Measurements from ENCODE around the gene DNASE1L3. TPM values are rescaled to one million over a fixed set of nuclear protein-coding genes. Genes with fewer than 3 reads are reported as not detected.
A peak's percentile ranks its signal among the peaks of the same experiment; 100 is the strongest.
"Not testable (repeated sequence)": the region's sequence is repeated elsewhere in the genome, so short reads cannot be mapped to it uniquely, and the experiment has no call there.

The DNASE1L3 gene, protein sequence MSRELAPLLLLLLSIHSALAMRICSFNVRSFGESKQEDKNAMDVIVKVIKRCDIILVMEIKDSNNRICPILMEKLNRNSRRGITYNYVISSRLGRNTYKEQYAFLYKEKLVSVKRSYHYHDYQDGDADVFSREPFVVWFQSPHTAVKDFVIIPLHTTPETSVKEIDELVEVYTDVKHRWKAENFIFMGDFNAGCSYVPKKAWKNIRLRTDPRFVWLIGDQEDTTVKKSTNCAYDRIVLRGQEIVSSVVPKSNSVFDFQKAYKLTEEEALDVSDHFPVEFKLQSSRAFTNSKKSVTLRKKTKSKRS
- total RNA-seq (2014; rRNA removed; shearing (Covaris generic)), result not detected in 2 replicates
- polyA plus RNA-seq (2014; cell fraction: nucleus; rRNA removed), result not detected in 2 replicates

GRCh38 chr3:58210761-58211460 lies at the start of gene DNASE1L3:
TSS of gene DNASE1L3 (minus strand) at chr3:58210972. CDS start at chr3:58210906, 66 bp downstream.
- no peak for DNase-seq (ENCODE audit: extremely low read depth, low read depth)

DNA sequence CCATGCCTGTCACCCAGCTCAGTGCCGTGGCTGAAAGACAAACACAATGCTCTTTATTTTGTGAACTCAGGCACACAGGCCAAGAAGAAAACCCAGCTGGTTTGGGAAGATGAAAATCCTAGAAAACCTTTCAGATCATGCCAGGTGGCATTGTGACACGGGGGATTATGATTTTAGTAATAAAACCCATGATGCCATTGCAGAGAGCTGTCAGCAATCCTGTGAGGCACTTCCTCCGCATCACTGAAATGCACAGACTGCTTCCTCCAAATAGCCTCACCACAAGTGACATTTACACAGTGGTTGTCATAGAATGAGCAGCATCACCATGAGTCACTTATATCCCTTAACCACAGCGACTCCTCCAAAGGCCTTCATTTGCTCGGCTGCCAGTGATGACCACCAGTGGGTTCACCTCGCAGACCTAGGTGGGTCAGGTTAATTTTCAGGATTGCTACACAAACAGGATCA lies 49.5 kb upstream of the DNASE1L3 start:
- peak; percentile 2 for DNase-seq (ENCODE audit: extremely low read depth, low read depth)

- no peak for DNase-seq (ENCODE audit: extremely low read depth, low read depth)
These were observed 47.8 kb upstream of the DNASE1L3 start for GRCh38 chr3:58258392-58259055.

GRCh38 chr3:58256511-58256910 lies 45.7 kb upstream of the DNASE1L3 start:
- DNase-seq (ENCODE audit: extremely low read depth, low read depth), result no peak

- DNase-seq (ENCODE audit: extremely low read depth, low read depth), result no peak
These were observed 45.3 kb upstream of the DNASE1L3 start for GRCh38 chr3:58256061-58256460.

- DNase-seq (ENCODE audit: extremely low read depth, low read depth), result no peak
These were observed 43.4 kb upstream of the DNASE1L3 start for GRCh38 chr3:58254144-58254543.

GRCh38 chr3:58251631-58252035 lies 40.9 kb upstream of the DNASE1L3 start:
- DNase-seq (ENCODE audit: extremely low read depth, low read depth), result no peak

DNA sequence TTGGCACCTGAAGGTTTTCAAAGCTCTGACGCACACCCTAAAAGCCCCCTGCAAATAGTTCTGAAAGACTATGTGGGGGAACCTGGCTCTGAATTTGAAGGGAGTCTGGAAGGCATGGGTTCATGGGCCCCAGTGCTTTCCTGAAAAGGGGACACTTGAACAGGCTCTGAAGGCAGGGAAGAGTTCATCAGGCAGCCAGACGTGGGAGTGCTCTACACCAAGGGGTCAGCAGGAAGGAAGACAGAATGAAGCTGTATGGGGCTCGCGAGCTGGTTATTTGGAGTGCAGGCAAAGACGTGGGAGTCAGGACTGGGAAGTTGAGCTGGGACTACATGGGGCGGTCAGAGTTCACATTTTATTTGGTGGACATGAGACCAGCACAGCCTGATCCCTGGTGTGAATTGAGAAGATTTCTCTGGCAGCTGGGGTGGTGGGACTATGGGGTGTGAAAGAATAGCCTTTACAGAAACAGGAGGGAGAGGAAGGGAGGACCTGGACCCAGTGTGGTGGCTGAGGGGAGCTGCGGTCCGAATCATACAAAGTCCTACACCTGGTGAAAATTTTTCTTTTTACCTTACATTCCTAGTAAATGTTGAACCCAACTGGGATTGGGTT lies 39.4 kb upstream of the DNASE1L3 start:
- no peak for DNase-seq (ENCODE audit: extremely low read depth, low read depth)

DNA sequence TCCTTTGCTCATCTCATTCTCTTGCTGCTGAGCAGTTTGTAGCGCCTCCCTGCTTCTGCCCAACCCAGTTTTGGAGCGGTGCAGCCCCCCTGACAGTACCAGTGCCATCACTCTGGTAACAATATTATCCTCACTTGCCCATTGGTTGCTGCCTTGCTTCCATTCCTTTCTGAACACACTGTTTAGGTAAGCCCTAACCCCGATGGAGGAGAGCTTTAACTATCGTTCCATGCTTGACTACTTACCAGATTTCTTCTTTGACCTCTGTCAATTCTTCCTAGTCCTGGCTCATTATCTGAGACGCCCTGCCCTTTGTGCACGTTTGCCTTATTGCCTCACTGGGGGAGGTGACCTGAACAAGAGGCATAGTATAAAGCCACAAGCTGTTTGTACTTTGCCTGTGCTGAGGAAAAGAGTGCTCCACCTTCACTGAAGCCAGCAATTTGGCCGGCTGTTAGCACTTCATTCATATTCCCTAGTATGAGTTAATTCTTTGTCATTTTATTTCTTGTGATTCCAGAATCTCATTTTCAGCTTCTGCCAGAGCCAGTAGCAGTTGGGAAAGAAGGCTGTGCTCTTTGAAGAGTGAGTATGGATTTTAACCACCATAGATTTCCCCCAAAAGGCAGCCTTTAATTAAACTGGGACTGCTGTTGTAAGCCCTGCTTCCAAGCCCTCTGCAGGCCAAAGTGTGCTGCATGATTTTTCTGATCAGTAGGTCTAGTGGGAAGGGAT lies 38.8 kb upstream of the DNASE1L3 start:
- DNase-seq (ENCODE audit: extremely low read depth, low read depth), result no peak

GRCh38 chr3:58246148-58247047 lies 35.6 kb upstream of the DNASE1L3 start:
- DNase-seq (ENCODE audit: extremely low read depth, low read depth), result no peak

DNA sequence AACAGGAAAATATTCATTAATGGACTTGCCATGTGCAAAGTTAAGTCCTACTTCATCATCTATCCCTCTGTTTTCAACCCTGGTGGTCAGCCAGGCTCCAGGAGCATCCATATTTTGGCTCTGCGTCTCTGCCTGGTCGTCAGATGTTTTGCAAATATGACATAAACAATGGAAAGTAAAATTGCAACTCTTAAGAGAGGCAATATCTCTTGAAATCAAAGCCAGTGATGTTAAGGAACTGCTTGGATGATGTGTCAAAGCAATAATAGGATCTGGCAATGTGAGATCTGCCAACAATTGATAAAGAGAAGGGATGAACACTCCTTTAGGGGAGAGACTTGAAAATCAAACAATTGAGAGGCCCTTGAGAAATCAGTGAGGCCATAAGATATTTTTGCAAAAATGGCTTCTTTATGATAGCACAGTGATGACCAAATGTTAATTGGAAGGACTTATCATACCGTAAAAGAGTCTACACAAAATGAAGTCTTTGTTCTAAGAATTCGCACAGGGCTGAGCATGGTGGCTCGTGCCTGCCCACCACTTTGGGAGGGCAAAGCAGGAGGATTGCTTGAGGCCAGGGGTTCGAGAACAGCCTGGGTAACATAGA lies 33.3 kb upstream of the DNASE1L3 start:
- no peak for DNase-seq (ENCODE audit: extremely low read depth, low read depth)

DNA sequence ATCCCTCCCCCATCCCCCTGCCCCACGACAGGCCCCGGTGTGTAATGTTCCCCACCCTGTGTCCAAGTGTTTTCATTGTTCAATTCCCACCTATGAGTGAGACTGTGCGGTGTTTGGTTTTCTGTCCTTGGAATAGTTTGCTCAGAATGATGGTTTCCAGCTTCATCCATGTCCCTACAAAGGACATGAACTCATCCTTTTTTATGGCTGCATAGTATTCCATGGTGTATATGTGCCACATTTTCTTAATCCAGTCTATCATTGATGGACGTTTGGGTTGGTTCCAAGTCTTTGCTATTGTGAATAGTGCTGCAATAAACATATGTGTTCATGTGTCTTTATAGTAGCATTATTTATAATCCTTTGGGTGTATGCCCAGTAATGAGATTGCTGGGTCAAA lies 32.1 kb upstream of the DNASE1L3 start:
- not testable (repeated sequence) for DNase-seq (ENCODE audit: extremely low read depth, low read depth)

DNA sequence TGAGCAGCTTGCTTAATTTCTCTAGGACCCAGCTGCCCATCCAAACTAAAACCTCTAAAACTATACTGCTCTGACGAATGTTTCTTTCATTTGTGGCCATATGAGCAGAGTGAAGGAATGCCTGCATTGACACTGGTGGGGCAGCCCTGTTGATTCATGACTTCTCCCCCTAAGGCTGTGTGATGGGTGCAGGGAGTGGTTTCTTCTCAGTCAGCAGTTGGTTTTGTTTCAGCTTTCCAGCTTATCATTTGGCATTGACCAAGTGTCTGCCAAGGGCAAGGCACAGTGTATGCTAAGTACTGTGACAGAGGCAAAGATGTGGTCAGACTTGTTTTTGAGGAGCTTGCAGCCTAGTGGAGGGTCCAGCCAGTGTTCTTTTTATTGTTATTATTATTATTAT lies 31.6 kb upstream of the DNASE1L3 start:
- no peak for DNase-seq (ENCODE audit: extremely low read depth, low read depth)

GRCh38 chr3:58241306-58242044 lies 30.7 kb upstream of the DNASE1L3 start:
- DNase-seq (ENCODE audit: extremely low read depth, low read depth), result no peak

GRCh38 chr3:58238830-58239229 lies 28.1 kb upstream of the DNASE1L3 start:
- DNase-seq (ENCODE audit: extremely low read depth, low read depth), result no peak

DNA sequence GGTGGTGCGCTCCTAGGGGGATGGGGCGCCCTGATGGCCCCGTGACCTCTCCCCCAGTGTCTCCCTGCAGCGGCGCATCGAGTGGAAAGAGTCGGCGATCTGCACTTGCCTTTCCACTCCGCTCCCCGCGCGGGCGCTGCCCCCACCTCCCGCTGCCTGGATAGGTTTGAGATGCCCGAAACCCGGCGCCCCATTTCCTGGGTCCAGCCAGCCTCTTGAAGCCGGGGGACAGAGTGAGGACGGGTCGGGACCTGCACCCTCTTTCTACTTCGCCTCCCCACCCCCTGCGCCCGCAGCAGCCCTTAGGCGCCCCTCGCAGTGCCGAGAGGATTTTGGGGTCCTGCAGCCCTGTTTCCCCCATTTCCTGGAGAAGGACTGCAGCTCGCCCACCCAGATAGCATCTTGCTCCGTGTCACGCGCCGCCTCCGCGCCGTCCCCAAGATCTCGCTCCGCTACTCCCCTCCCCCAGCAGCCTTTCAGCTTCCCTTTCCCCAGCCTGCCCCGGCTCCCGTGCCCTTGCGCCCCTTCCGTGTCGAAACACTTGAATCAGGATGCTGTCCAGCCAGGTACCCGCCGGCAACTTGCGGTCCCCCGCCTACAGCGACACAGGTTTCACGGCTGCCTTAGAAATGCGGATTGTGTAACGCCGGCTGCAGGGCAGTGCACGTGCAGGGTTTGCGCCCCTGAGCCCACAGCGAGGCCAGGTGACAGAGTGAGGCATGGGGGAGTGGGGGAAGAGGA lies 27.3 kb upstream of the DNASE1L3 start:
- DNase-seq (ENCODE audit: extremely low read depth, low read depth), result no peak

DNA sequence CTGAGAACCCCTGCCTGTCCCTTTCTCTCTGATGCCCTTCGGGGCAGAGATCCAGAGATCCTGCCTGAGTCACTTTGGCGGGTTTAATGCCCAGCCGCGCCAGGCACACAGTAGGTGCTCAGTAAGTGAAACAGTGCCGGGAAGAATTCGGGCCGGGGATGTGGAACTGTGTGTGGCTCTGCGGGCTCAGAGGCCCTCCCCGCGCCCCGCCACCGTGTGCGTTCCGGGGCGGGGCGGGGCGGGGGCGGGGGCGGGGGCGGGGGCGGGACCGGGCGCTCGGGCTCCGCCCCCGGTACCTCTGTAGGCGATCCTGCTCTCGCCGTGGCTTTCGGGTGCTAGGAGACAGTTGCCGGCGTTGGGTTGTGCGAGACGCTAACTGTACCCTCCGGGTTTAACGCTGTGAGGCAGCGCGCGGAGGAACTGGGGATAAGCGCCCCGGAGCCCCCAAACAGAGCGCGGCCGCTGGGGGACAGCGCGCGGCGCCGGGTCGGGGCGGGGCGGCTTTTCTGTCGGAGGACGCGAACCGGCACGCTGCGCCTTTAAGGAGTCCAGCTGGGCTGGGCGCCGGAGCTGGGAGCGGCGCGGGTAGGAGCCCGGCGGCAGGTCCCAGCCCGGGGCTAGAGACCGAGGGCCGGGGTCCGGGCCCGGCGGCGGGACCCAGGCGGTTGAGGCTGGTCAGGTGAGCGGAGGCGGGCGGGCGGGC lies 26.6 kb upstream of the DNASE1L3 start, which contains the start of gene ABHD6:
TSS of gene ABHD6 (plus strand) at position 555 of the 703 bp plus-strand sequence. CDS start 18,795 bp downstream, outside the sequence.
- DNase-seq (ENCODE audit: extremely low read depth, low read depth), result peak; percentile 46

Measured in NCI-H460 (cell line).